Fibroblast of villous mesenchyme (primary cell): ENCODE data around the gene CELF2. TPM values are rescaled to one million over a fixed set of nuclear protein-coding genes. Genes with fewer than 3 reads are reported as not detected.

Experiments used
- DNase-seq: peaks from one replicate; pipeline ENCODE4 v3.0.0-alpha.2; 2010; ENCODE audit warnings: low read depth
- H3K4me3 ChIP-seq: 2 replicates; pipeline ENCODE4 v1.5.1; 2011; ENCODE audit warnings: low read depth, mild to moderate bottlenecking, low read length
- CTCF ChIP-seq: IDR thresholded peaks from 2 replicates; pipeline ENCODE4 v1.5.1; 2012; ENCODE audit warnings: low read depth, mild to moderate bottlenecking, low read length; ENCODE audit not compliant: insufficient read depth
- total RNA-seq: library from RNA; depleted of rRNA; stranded (reverse); fragments of >200 nt; gene quantifications from 2 replicates; pipeline ENCODE4 v1.2.3, GENCODE V29; 2012

CELF2 gene
- total RNA-seq, 1 donor, result 2.2 TPM

- DNase-seq, result no peak
- no peak for TF ChIP-seq CTCF
- no peak overlapping the region for H3K4me3 ChIP-seq
These were observed 238.2 kb downstream of the CELF2 start for GRCh38 chr10:11255796-11256444.

GRCh38 chr10:11256896-11257295 lies 239.2 kb downstream of the CELF2 start:
- DNase-seq, result no peak
- no peak for TF ChIP-seq CTCF
- no peak overlapping the region for H3K4me3 ChIP-seq

GRCh38 chr10:11257440-11258090 lies 239.9 kb downstream of the CELF2 start:
- no peak overlapping the region for H3K4me3 ChIP-seq
- DNase-seq, result no peak
- TF ChIP-seq CTCF, result no peak

- no peak overlapping the region for H3K4me3 ChIP-seq
- no peak for DNase-seq
- no peak for TF ChIP-seq CTCF
These were observed 242.5 kb downstream of the CELF2 start for GRCh38 chr10:11260170-11260569.

GRCh38 chr10:11261143-11261542 lies 243.5 kb downstream of the CELF2 start:
- no peak for DNase-seq
- no peak overlapping the region for H3K4me3 ChIP-seq
- no peak for TF ChIP-seq CTCF

GRCh38 chr10:11261687-11262493 lies 244.2 kb downstream of the CELF2 start:
- no peak for TF ChIP-seq CTCF
- H3K4me3 ChIP-seq, result no peak overlapping the region
- DNase-seq, result no peak
